Measurements from ENCODE around the gene TSC2.

The TSC2 gene

DNA sequence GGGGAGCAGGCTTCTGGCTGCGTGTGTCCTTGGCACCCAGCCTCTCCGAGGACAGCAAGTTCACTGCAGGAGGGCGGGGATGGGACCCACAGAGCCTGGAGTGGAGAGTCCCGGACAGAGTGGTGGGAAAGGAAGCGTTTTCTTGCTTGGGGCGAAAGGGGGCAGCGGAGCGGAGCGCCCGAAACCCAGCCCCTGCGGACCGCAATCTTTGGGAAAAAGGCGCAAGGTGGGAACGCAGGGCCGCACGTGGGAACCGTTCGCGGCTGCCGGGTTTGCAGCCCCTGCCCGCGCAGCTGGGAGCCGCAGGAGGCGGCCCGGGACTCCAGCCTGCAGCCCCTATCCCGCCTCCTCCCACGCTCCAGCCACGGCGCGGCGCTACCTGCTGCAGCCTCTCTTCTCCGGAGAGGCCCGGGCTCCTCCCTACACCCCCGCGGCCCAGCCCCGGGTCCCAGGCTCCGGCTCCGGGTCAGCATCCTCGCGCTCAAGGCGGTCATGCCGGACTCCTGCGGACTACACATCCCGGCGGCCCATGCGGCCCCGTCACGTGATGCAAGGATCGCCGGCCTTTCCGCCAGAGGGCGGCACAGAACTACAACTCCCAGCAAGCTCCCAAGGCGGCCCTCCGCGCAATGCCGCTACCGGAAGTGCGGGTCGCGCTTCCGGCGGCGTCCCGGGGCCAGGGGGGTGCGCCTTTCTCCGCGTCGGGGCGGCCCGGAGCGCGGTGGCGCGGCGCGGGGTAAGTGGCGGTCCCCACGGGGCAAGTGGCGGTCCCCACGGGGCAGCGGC is at the start of gene TSC2, which contains the start of gene NTHL1:
Gene TSC2, plus strand, starts transcription at position 656 of the 786 bp plus-strand sequence. CDS start 631 bp downstream, outside the sequence.
Gene NTHL1, minus strand, starts transcription at position 505 of the 786 bp plus-strand sequence. Its CDS starts 11 bp downstream, at position 494.
- in situ Hi-C loops (cut with MboI; ENCODE audit: low pct_unique_long_range_greater_than_20kb, low sequenced_read_pairs, unreplicated experiment) = no loop called here
- TF ChIP-seq, protein P1, sequence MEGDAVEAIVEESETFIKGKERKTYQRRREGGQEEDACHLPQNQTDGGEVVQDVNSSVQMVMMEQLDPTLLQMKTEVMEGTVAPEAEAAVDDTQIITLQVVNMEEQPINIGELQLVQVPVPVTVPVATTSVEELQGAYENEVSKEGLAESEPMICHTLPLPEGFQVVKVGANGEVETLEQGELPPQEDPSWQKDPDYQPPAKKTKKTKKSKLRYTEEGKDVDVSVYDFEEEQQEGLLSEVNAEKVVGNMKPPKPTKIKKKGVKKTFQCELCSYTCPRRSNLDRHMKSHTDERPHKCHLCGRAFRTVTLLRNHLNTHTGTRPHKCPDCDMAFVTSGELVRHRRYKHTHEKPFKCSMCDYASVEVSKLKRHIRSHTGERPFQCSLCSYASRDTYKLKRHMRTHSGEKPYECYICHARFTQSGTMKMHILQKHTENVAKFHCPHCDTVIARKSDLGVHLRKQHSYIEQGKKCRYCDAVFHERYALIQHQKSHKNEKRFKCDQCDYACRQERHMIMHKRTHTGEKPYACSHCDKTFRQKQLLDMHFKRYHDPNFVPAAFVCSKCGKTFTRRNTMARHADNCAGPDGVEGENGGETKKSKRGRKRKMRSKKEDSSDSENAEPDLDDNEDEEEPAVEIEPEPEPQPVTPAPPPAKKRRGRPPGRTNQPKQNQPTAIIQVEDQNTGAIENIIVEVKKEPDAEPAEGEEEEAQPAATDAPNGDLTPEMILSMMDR (IDR thresholded peaks at IDR 0.05; ENCODE audit: extremely low read depth, insufficient read depth, missing control alignments) = peak; percentile 1
- DNase-seq (ENCODE audit: low spot score) = peak; percentile 100

DNA sequence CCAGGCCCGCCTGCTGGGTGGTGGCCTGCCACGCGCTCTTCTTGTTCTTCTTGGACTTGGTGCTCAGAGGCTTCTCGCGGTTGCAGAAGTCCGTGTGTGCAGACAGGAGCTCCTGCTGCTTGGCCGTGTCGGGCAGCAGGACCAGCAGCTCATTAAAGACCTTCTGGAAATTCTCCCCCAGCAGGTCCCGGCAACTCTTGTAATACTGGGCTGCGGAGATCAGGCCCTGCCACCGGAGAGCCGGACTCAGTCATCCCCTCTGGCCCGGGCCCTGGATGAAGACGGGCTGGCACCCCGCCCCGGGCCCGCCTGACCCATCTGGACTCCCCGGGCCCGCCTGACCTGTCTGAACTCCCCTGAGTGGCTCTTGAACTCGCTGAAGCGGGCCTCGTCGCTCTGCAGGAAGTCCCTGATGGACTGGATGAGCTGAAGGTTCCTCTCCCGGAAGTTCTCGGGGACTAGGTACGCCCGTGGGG is 49.4 kb upstream of the TSC2 start:
- in situ Hi-C loops (cut with MboI; ENCODE audit: low pct_unique_long_range_greater_than_20kb, low sequenced_read_pairs, unreplicated experiment) = no loop called here
- TF ChIP-seq, protein P1 (IDR thresholded peaks at IDR 0.05; ENCODE audit: extremely low read depth, insufficient read depth, missing control alignments) = no peak
- DNase-seq (ENCODE audit: low spot score) = no peak

DNA sequence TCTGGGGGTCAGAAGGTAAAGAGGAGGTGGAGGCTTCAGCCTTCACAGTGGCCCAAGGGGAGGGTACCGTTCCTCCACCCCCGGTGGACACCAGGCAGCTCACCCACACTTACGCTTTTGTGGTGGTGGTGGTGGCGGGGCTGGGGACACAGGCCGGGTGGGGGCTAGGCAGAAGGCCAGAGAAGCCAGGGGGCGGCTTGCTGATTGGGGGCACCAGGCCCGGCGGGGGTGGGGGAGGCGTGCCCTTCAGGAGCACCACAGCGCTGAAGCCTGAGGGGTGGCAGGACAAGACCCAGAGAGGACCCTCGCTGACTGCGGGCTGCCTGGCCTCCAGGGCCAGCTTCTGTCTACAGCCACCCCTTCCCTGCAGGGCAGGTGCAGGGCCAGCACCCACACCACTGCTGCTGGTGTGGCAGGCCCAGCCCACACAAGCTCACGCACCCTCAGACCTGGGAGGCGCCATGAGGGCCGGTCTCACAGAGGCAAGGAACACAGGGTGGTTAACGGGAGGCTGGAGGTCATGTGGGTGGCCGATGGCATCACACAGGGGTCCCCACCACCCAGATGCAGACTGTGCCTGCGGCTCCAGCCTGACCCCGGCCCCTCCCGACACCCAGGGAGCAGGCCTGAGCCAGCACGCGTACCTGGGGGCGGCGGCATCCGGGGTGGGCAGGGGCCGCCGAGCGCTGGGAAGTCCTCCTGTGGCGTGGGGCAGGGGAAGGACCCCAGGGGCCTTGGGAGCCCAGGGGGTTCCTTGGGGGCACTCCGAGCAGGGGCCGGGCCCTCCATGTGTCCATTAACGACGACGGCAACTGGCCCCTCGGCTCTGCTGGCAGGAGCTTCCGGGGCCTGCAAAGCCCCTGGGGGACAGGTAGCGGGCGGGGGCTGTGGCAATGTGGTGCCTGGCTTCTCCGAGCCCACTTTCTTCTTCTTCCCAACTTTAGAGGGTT is 48.7 kb upstream of the TSC2 start:
- TF ChIP-seq, protein P1 (IDR thresholded peaks at IDR 0.05; ENCODE audit: extremely low read depth, insufficient read depth, missing control alignments) = no peak
- no peak for DNase-seq (ENCODE audit: low spot score)
- in situ Hi-C loops (cut with MboI; ENCODE audit: low pct_unique_long_range_greater_than_20kb, low sequenced_read_pairs, unreplicated experiment) = no loop called here

DNA sequence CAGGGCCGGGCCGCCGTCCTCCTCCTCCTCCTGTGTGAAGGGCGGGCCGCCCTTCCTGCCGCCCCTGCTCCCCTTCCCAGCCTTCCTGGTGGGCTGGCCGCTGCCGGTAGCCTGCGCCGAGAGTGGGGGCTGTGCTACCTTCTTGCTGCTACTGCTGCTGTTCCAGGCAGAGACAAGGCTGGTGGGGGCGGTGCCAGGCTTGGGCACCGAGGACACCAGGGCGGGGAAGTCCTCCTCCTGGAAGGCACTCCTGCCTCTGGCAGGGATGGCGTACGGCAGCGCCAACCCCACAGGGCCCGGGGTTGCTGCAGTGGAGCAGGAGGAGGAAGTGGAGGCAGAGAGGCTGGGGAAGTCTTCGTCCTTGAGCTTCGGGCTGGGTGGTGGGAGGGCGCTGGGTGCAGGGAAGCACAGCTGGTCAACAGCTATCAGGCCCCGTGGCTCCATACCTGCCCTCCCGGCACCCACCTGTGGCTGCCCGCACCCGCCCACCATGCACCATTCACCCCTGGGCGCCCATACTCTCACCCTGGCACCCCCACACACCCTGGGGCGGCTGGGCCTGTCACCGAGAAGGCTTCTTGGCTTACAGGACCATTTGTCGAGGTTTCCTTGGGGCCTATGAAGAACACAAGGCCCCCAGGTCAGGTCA is 47.8 kb upstream of the TSC2 start:
- TF ChIP-seq, protein P1 (IDR thresholded peaks at IDR 0.05; ENCODE audit: extremely low read depth, insufficient read depth, missing control alignments) = no peak
- DNase-seq (ENCODE audit: low spot score) = no peak
- in situ Hi-C loops (cut with MboI; ENCODE audit: low pct_unique_long_range_greater_than_20kb, low sequenced_read_pairs, unreplicated experiment) = no loop called here

DNA sequence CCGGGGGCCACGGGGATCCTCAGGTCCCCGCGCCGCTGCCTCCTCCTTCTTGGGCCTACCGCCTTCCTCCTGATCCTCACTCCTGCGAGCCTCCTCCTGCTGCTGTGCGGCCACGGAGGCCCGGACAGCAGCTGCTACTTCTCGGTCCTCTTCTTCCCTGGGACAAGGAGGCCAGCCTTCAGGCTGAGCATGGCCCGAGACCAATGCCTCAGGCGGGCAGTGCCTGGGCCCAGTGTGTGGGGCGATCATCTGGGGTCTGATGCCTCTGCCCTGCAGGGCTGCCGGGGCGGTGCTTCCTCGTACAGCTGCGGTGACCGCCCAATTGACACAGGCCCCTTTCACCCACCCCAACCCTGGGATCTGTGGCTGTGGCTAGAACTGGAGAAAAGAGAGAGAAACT is 46.8 kb upstream of the TSC2 start:
- TF ChIP-seq, protein P1 (IDR thresholded peaks at IDR 0.05; ENCODE audit: extremely low read depth, insufficient read depth, missing control alignments) = no peak
- no peak for DNase-seq (ENCODE audit: low spot score)
- in situ Hi-C loops (cut with MboI; ENCODE audit: low pct_unique_long_range_greater_than_20kb, low sequenced_read_pairs, unreplicated experiment) = no loop called here

All from GM13977 (cell line).